ENCODE results near the gene PDE4D.

PDE4D gene

DNA sequence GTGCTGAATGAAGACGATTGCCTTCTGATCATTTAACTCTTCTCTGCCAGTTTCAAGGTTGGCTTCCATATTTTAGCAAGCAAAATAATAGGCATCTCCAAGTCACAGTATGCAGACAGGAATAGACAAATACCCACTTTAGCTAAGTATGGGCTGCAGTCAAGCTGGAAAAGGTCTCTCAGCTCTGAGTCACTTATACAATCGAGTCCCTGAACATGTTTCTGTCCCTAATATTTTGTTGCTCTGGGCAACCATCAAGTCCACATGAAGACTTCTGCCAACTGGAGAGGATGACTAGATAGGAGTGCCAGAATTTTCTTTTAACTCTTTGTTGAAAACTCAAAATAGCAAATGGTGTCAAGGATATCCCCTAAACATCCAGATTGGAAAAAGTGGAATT lies 735.4 kb downstream of the PDE4D start:
- DNase-seq (ENCODE audit: low spot score): no peak
- Histone ChIP-seq H3K4me3 (no peak overlapping the region), H3K27ac (peak overlapping the region in 1 of 2 donors; percentile 30)
- TF ChIP-seq CTCF (IDR thresholded peaks at IDR 0.05): no peak

- H3K27ac ChIP-seq: no peak overlapping the region
- no peak for DNase-seq (ENCODE audit: low spot score)
Observed at GRCh38 chr5:59157068-59157467, 736.5 kb downstream of the PDE4D start.

GRCh38 chr5:59152701-59153245 lies 740.8 kb downstream of the PDE4D start:
- no peak for TF ChIP-seq CTCF (IDR thresholded peaks at IDR 0.05)
- Histone ChIP-seq H3K4me3 (no peak overlapping the region), H3K27ac (no peak overlapping the region)
- no peak for DNase-seq (ENCODE audit: low spot score)

More at GRCh38 chr5:59157068-59157467, 736.5 kb downstream of the PDE4D start:
- TF ChIP-seq CTCF (IDR thresholded peaks at IDR 0.05): no peak
- no peak overlapping the region for H3K4me3 ChIP-seq

DNA sequence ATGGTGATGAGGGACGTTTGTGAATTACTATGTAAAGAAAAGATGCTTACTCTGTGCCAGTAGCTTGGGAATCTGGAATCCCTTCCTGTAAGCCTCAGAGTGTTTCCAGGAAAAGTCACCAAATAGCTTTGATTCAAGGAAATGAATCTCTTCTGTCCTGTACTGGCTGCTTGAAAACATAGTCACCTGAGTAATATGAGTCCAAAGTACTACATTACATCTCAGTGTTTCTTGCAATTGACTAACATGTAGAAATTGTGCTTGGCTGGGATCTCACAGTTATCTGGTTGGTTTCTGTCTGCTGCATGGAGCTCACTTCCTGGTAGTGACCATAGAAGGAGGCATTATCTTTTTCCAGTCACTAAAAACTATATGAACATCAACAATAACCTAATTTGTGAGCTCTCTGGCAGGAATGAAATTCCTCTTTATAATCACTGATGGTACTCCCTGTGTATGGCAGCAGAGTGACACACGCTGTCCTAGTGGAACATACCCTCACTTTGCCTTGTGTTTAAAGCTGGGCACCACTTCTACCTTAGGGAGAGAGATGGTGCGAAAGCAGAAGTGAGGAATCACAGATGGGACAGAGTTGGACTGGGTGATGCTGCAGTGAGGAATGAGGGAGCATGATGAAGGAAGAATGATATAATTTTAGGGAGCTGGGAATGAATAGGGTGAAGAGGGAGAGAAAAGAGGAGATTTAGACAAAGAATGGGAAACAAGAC lies 742.2 kb downstream of the PDE4D start:
- TF ChIP-seq CTCF (IDR thresholded peaks at IDR 0.05): no peak
- Histone ChIP-seq H3K27ac (no peak overlapping the region), H3K4me3 (no peak overlapping the region)
- no peak for DNase-seq (ENCODE audit: low spot score)

DNA sequence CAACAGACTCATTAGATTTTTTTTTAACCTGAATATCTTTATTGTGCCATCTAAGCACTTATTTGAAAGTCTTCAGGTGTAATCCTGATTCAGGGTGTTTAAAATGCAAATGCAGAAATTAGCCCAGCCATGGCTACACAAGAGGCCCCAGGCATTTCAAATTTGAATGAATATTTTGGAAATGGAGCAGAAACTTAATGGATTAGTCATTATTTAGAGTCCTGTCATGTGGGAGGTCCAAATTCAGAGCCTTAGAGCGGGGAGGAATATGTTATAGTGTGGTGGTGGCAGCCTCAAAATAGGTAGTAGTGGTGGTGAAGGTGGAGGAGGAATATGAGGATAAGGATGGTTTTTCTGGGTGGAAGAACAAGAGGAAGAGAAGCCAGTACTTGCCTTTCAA lies 743.7 kb downstream of the PDE4D start:
- no peak for TF ChIP-seq CTCF (IDR thresholded peaks at IDR 0.05)
- DNase-seq (ENCODE audit: low spot score): no peak
- Histone ChIP-seq H3K27ac (no peak overlapping the region), H3K4me3 (no peak overlapping the region)

DNA sequence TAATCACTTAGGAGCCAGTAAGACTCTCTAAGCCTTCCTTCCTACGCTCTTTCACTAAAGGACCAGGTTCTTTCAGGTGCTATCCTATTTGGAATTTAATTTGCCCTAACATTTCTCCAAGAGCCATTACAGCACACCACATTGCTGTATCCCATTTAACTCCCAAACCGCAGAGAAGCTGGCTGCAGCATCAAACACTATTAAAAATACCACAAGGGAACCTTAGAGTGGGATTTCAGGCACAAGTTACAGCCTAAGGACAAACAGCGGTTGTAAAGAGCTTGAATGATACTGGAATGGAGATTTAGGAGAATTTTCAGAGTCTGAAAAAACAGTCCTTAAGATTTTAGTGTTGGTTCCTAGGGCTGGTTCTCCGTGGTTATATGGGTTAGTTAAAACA lies 744.3 kb downstream of the PDE4D start:
- Histone ChIP-seq H3K27ac (no peak overlapping the region), H3K4me3 (no peak overlapping the region)
- no peak for TF ChIP-seq CTCF (IDR thresholded peaks at IDR 0.05)
- DNase-seq (ENCODE audit: low spot score): no peak

- no peak for DNase-seq (ENCODE audit: low spot score)
- no peak overlapping the region for H3K27ac ChIP-seq
- TF ChIP-seq CTCF (IDR thresholded peaks at IDR 0.05): no peak
- no peak overlapping the region for H3K4me3 ChIP-seq
Observed at GRCh38 chr5:59146729-59147128, 746.8 kb downstream of the PDE4D start.
